Parathyroid adenoma (tissue), 2 donors: ENCODE measurements around the gene PREX1.

Experiments used
- H2AFZ ChIP-seq: fragments of 300-600 bp; sonication (generic); one replicate; pipeline ENCODE4 v1.7.0; 2017; ENCODE audit warnings: antibody characterized with exemption, mild to moderate bottlenecking
- H3K27ac ChIP-seq: fragments of 300-600 bp; sonication (generic); one replicate; pipeline ENCODE4 v1.7.0; 2017
- H3K27me3 ChIP-seq: fragments of 300-600 bp; sonication (generic); one replicate; pipeline ENCODE4 v1.7.0; 2017; ENCODE audit warnings: low read length; ENCODE audit not compliant: control insufficient read depth, insufficient read depth
- H3K36me3 ChIP-seq: fragments of 300-600 bp; sonication (generic); one replicate; pipeline ENCODE4 v1.7.0; 2017; ENCODE audit warnings: low read length; ENCODE audit not compliant: control insufficient read depth, insufficient read depth
- H3K4me1 ChIP-seq: fragments of 300-600 bp; sonication (generic); one replicate; pipeline ENCODE4 v1.7.0; 2017; ENCODE audit warnings: control low read depth
- H3K4me2 ChIP-seq: fragments of 300-600 bp; sonication (generic); one replicate; pipeline ENCODE4 v1.7.0; 2017; ENCODE audit warnings: low read length
- H3K4me3 ChIP-seq: fragments of 300-600 bp; sonication (generic); one replicate; pipeline ENCODE4 v1.7.0; 2017; ENCODE audit warnings: low read depth, low read length
- H3K79me2 ChIP-seq: fragments of 300-600 bp; sonication (generic); one replicate; pipeline ENCODE4 v1.7.0; 2017; ENCODE audit warnings: control low read depth
- H3K9ac ChIP-seq: fragments of 300-600 bp; sonication (generic); one replicate; pipeline ENCODE4 v1.7.0; 2017; ENCODE audit warnings: mild to moderate bottlenecking
- H3K9me3 ChIP-seq: fragments of 300-600 bp; sonication (generic); one replicate; pipeline ENCODE4 v1.7.0; 2017; ENCODE audit warnings: low read length; ENCODE audit not compliant: control insufficient read depth
- TF ChIP-seq, protein P1 (sequence below): fragments of 300-600 bp; sonication (generic); IDR thresholded peaks from one replicate; pipeline ENCODE4 v1.7.0; 2017; ENCODE audit warnings: antibody characterized with exemption, mild to moderate bottlenecking
- donor health status: primary hyperparathyroidism.

PREX1 gene

DNA sequence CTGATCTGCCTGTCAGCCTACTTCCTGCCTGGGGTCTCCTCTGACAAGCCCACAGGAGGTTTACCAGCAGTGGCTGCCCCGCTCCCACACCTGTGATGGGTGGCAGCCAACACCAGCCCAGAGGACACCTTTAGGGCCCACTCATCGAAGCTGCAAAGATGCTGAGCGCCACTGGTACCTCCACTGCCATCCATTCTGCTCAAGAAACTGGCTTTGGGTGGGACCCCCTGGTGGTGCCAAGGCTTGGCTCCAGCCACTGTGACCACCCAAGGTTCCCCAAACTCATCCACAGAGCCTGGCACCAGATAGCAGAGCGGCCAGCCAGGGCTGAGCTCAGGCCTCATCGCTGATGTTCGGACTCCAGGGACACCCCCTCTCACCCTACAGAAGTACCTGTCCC, 42.5 kb downstream of the PREX1 start:
- Histone ChIP-seq H3K79me2 (no peaks in the 10 kb centered on the region), H3K4me1 (no peaks in the 10 kb centered on the region), H3K9ac (no peak overlapping the region)

GRCh38 chr20:48784273-48784641, 43.5 kb downstream of the PREX1 start:
- no peak overlapping the region for H3K27ac ChIP-seq
- H3K4me2 ChIP-seq: no peak overlapping the region
- H3K4me1 ChIP-seq: no peaks in the 10 kb centered on the region
- TF ChIP-seq, protein P1, sequence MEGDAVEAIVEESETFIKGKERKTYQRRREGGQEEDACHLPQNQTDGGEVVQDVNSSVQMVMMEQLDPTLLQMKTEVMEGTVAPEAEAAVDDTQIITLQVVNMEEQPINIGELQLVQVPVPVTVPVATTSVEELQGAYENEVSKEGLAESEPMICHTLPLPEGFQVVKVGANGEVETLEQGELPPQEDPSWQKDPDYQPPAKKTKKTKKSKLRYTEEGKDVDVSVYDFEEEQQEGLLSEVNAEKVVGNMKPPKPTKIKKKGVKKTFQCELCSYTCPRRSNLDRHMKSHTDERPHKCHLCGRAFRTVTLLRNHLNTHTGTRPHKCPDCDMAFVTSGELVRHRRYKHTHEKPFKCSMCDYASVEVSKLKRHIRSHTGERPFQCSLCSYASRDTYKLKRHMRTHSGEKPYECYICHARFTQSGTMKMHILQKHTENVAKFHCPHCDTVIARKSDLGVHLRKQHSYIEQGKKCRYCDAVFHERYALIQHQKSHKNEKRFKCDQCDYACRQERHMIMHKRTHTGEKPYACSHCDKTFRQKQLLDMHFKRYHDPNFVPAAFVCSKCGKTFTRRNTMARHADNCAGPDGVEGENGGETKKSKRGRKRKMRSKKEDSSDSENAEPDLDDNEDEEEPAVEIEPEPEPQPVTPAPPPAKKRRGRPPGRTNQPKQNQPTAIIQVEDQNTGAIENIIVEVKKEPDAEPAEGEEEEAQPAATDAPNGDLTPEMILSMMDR: no peak
- no peak overlapping the region for H3K4me3 ChIP-seq
- H3K27me3 ChIP-seq: no peaks in the 10 kb centered on the region
- no peaks in the 10 kb centered on the region for H3K79me2 ChIP-seq
- H3K9ac ChIP-seq: no peak overlapping the region
- no peak overlapping the region for H2AFZ ChIP-seq
- no peaks in the 10 kb centered on the region for H3K9me3 ChIP-seq
- no peaks in the 10 kb centered on the region for H3K36me3 ChIP-seq

More for the DNA sequence above, 42.5 kb downstream of the PREX1 start:
- H3K4me2 ChIP-seq: no peak overlapping the region
- H3K27ac ChIP-seq: no peak overlapping the region
- H3K9me3 ChIP-seq: no peaks in the 10 kb centered on the region
- H3K4me3 ChIP-seq: no peak overlapping the region
- no peak overlapping the region for H2AFZ ChIP-seq
- no peaks in the 10 kb centered on the region for H3K36me3 ChIP-seq
- H3K27me3 ChIP-seq: no peaks in the 10 kb centered on the region
- TF ChIP-seq, protein P1: no peak

DNA sequence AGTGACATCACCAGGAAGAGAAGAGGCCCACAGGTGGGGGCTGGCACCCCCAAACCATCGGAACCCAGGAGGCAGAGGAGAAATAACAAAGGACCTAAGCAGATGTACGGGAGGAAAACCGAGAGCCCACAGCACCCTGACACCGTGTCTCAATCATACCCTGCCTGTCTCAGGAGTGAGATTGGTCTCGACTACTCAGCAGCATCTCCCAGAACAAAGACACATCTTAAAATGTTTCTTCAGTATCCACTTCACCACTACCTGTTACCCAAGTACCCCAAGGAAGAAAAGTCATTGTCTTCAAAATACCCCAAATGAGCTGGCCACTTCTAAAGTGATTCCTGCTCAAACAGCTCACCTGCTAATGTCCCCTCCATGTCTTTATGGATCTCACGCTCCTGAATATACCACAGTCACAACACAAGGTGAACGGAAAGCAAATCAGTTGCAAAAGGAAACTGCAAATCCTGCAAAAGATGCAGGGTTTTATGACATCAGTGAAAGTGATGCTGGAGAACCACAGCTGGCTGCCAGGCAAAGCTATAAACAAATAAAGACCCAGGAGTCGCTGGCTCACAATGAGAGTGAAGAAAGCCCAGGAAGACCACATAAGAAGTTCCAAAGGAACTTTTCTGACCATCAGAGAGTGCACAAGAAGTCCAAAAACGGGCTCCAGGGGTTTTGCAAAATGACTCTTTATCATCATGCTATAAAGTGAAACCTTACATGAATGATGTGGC, 44.1 kb downstream of the PREX1 start:
- H3K4me1 ChIP-seq: no peaks in the 10 kb centered on the region
- no peak overlapping the region for H3K9ac ChIP-seq
- H3K27me3 ChIP-seq: no peaks in the 10 kb centered on the region
- H3K4me2 ChIP-seq: no peak overlapping the region
- TF ChIP-seq, protein P1: no peak
- no peaks in the 10 kb centered on the region for H3K79me2 ChIP-seq
- H3K9me3 ChIP-seq: no peaks in the 10 kb centered on the region
- no peak overlapping the region for H2AFZ ChIP-seq
- no peak overlapping the region for H3K27ac ChIP-seq
- no peak overlapping the region for H3K4me3 ChIP-seq
- no peaks in the 10 kb centered on the region for H3K36me3 ChIP-seq

DNA sequence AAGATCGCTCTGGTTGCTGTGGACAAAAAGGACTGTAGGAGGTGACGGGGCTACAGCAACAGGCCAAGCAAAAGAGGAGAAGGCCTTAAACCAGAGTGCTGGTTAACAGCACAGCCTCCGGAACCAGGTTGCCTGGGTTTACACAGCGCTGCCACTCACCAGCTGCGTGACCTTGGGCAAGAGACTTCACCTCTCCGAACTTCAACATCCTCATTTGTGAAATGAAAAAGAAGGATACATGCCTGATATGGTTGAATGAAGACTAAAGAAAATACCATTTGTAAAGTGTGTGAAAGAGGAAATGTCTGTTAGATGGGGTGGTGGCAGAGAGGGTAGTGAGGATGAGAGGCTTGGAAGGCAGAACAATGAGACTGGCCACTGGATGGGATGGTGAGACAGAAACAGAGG, 44.9 kb downstream of the PREX1 start:
- Histone ChIP-seq H3K4me3 (no peak overlapping the region), H3K27ac (no peak overlapping the region), H3K4me1 (no peaks in the 10 kb centered on the region), H3K27me3 (no peaks in the 10 kb centered on the region), H2AFZ (no peak overlapping the region), H3K4me2 (no peak overlapping the region), H3K36me3 (no peaks in the 10 kb centered on the region), H3K79me2 (no peaks in the 10 kb centered on the region), H3K9me3 (no peaks in the 10 kb centered on the region), H3K9ac (no peak overlapping the region)
- TF ChIP-seq, protein P1: no peak

DNA sequence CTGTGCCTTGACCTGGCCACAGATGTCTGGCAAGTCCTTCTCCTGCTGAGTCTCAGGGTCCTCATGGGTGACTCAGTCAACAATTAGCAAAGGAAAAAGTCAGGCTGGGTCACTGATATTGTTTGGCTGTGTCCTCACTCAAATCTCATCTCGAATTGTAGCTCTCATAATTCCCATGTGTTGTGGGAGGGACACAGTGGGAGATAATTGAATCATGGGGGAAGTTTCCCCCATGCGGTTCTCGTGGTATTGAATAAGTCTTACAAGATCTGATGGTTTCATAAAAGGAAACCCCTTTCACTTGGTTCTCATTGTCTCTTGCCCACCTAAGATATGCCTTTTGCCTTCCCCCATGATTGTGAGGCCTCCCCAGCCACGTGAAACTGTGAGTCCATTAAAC, 45.7 kb downstream of the PREX1 start:
- Histone ChIP-seq H3K79me2 (no peaks in the 10 kb centered on the region), H3K27ac (no peak overlapping the region), H3K9ac (no peak overlapping the region), H3K4me1 (no peaks in the 10 kb centered on the region), H3K36me3 (no peaks in the 10 kb centered on the region), H3K27me3 (no peaks in the 10 kb centered on the region), H3K9me3 (no peaks in the 10 kb centered on the region), H3K4me3 (no peak overlapping the region), H3K4me2 (no peak overlapping the region), H2AFZ (no peak overlapping the region)
- TF ChIP-seq, protein P1: no peak
